ENCODE results near the gene SLC25A24. TPM values are rescaled to one million over a fixed set of nuclear protein-coding genes. Genes with fewer than 3 reads are reported as not detected.

Gene SLC25A24
- polyA plus RNA-seq, 1 donor: 34.5 TPM

- Histone ChIP-seq H3K4me3 (ENCODE audit: low read length) (no peak overlapping the region), H3K27me3 (ENCODE audit: control insufficient read depth, insufficient read depth, low read length) (no peaks in the 10 kb centered on the region), H3K36me3 (ENCODE audit: control insufficient read depth, insufficient read depth, low read length) (no peaks in the 10 kb centered on the region), H3K9me3 (ENCODE audit: control insufficient read depth, low read depth, low read length) (no peaks in the 10 kb centered on the region), H3K27ac (ENCODE audit: low read length) (no peak overlapping the region), H3K4me1 (ENCODE audit: control insufficient read depth, insufficient read depth, low read length) (no peaks in the 10 kb centered on the region)
- no CpG with 5 or more reads among the region's 4 CpGs for WGBS (ENCODE audit: insufficient coverage, low lambda C conversion rate)
- no peak for DNase-seq
Observed at GRCh38 chr1:108107658-108108057, 92.5 kb downstream of the SLC25A24 start.

GRCh38 chr1:108106775-108107174 lies 93.4 kb downstream of the SLC25A24 start:
- Histone ChIP-seq H3K9me3 (ENCODE audit: control insufficient read depth, low read depth, low read length) (no peaks in the 10 kb centered on the region), H3K4me1 (ENCODE audit: control insufficient read depth, insufficient read depth, low read length) (no peaks in the 10 kb centered on the region), H3K36me3 (ENCODE audit: control insufficient read depth, insufficient read depth, low read length) (no peaks in the 10 kb centered on the region), H3K27ac (ENCODE audit: low read length) (no peak overlapping the region), H3K4me3 (ENCODE audit: low read length) (no peak overlapping the region), H3K27me3 (ENCODE audit: control insufficient read depth, insufficient read depth, low read length) (no peaks in the 10 kb centered on the region)
- DNase-seq: no peak
- 70% methylated on average over 1 of the region's 1 CpG for WGBS (ENCODE audit: insufficient coverage, low lambda C conversion rate)

- DNase-seq: no peak
- H3K4me3 ChIP-seq (ENCODE audit: low read length): no peak overlapping the region
- no CpG with 5 or more reads among the region's 1 CpG for WGBS (ENCODE audit: insufficient coverage, low lambda C conversion rate)
- H3K27me3 ChIP-seq (ENCODE audit: control insufficient read depth, insufficient read depth, low read length): no peaks in the 10 kb centered on the region
- no peaks in the 10 kb centered on the region for H3K9me3 ChIP-seq (ENCODE audit: control insufficient read depth, low read depth, low read length)
- no peak overlapping the region for H3K27ac ChIP-seq (ENCODE audit: low read length)
- no peaks in the 10 kb centered on the region for H3K36me3 ChIP-seq (ENCODE audit: control insufficient read depth, insufficient read depth, low read length)
- no peaks in the 10 kb centered on the region for H3K4me1 ChIP-seq (ENCODE audit: control insufficient read depth, insufficient read depth, low read length)
Observed at GRCh38 chr1:108100148-108100547, 100.0 kb downstream of the SLC25A24 start.

GRCh38 chr1:108097018-108097417 lies 103.1 kb downstream of the SLC25A24 start:
- Histone ChIP-seq H3K27ac (ENCODE audit: low read length) (no peak overlapping the region), H3K4me1 (ENCODE audit: control insufficient read depth, insufficient read depth, low read length) (no peaks in the 10 kb centered on the region), H3K36me3 (ENCODE audit: control insufficient read depth, insufficient read depth, low read length) (no peaks in the 10 kb centered on the region), H3K4me3 (ENCODE audit: low read length) (no peak overlapping the region), H3K9me3 (ENCODE audit: control insufficient read depth, low read depth, low read length) (no peaks in the 10 kb centered on the region), H3K27me3 (ENCODE audit: control insufficient read depth, insufficient read depth, low read length) (no peaks in the 10 kb centered on the region)
- DNase-seq: no peak

GRCh38 chr1:108096089-108096488 lies 104.1 kb downstream of the SLC25A24 start:
- H3K36me3 ChIP-seq (ENCODE audit: control insufficient read depth, insufficient read depth, low read length): no peaks in the 10 kb centered on the region
- no peaks in the 10 kb centered on the region for H3K9me3 ChIP-seq (ENCODE audit: control insufficient read depth, low read depth, low read length)
- no peaks in the 10 kb centered on the region for H3K27me3 ChIP-seq (ENCODE audit: control insufficient read depth, insufficient read depth, low read length)
- DNase-seq: no peak
- H3K4me1 ChIP-seq (ENCODE audit: control insufficient read depth, insufficient read depth, low read length): no peaks in the 10 kb centered on the region
- no CpG with 5 or more reads among the region's 4 CpGs for WGBS (ENCODE audit: insufficient coverage, low lambda C conversion rate)
- H3K4me3 ChIP-seq (ENCODE audit: low read length): no peak overlapping the region
- no peak overlapping the region for H3K27ac ChIP-seq (ENCODE audit: low read length)

GRCh38 chr1:108089477-108089876 lies 110.7 kb downstream of the SLC25A24 start:
- Histone ChIP-seq H3K27ac (ENCODE audit: low read length) (no peak overlapping the region), H3K27me3 (ENCODE audit: control insufficient read depth, insufficient read depth, low read length) (no peaks in the 10 kb centered on the region), H3K4me3 (ENCODE audit: low read length) (no peak overlapping the region), H3K9me3 (ENCODE audit: control insufficient read depth, low read depth, low read length) (no peaks in the 10 kb centered on the region), H3K36me3 (ENCODE audit: control insufficient read depth, insufficient read depth, low read length) (no peaks in the 10 kb centered on the region), H3K4me1 (ENCODE audit: control insufficient read depth, insufficient read depth, low read length) (no peaks in the 10 kb centered on the region)
- no peak for DNase-seq
- no CpG with 5 or more reads among the region's 1 CpG for WGBS (ENCODE audit: insufficient coverage, low lambda C conversion rate)

- whole genome bisulfite sequencing (ENCODE audit: insufficient coverage, low lambda C conversion rate): no CpG with 5 or more reads among the region's 1 CpG
- Histone ChIP-seq H3K9me3 (ENCODE audit: control insufficient read depth, low read depth, low read length) (no peaks in the 10 kb centered on the region), H3K27me3 (ENCODE audit: control insufficient read depth, insufficient read depth, low read length) (no peaks in the 10 kb centered on the region), H3K36me3 (ENCODE audit: control insufficient read depth, insufficient read depth, low read length) (no peaks in the 10 kb centered on the region), H3K4me1 (ENCODE audit: control insufficient read depth, insufficient read depth, low read length) (no peaks in the 10 kb centered on the region), H3K27ac (ENCODE audit: low read length) (no peak overlapping the region), H3K4me3 (ENCODE audit: low read length) (no peak overlapping the region)
- no peak for DNase-seq
Observed at GRCh38 chr1:108085628-108086027, 114.5 kb downstream of the SLC25A24 start.

- H3K27me3 ChIP-seq (ENCODE audit: control insufficient read depth, insufficient read depth, low read length): no peaks in the 10 kb centered on the region
- no peaks in the 10 kb centered on the region for H3K36me3 ChIP-seq (ENCODE audit: control insufficient read depth, insufficient read depth, low read length)
- no peaks in the 10 kb centered on the region for H3K9me3 ChIP-seq (ENCODE audit: control insufficient read depth, low read depth, low read length)
- no peak for DNase-seq
- H3K4me3 ChIP-seq (ENCODE audit: low read length): no peak overlapping the region
- no peak overlapping the region for H3K27ac ChIP-seq (ENCODE audit: low read length)
- WGBS (ENCODE audit: insufficient coverage, low lambda C conversion rate): no CpG with 5 or more reads among the region's 6 CpGs
- no peaks in the 10 kb centered on the region for H3K4me1 ChIP-seq (ENCODE audit: control insufficient read depth, insufficient read depth, low read length)
Observed at GRCh38 chr1:108084866-108085477, 115.2 kb downstream of the SLC25A24 start.

Other genes with a start within 250 kb of the SLC25A24 start
- 18.3 TPM for gene VAV3, start 235.2 kb downstream of the SLC25A24 start, polyA plus RNA-seq
- gene NBPF4, start 43.7 kb upstream of the SLC25A24 start, polyA plus RNA-seq: not detected
- not detected for gene NBPF6, start 250.0 kb upstream of the SLC25A24 start, polyA plus RNA-seq